PFSK-1 (cell line): Measurements from ENCODE around the gene TTBK1. TPM values are rescaled to one million over a fixed set of nuclear protein-coding genes. Genes with fewer than 3 reads are reported as not detected.

ENCODE experiments used
- FOXP2 ChIP-seq: optimal IDR thresholded peaks from 2 replicates; pipeline ENCODE3; 2011; ENCODE audit warnings: borderline replicate concordance, control low read depth, inconsistent platforms; ENCODE audit not compliant: insufficient read depth; ENCODE audit errors: extremely low read length, extremely low read depth
- POLR2AphosphoS5 ChIP-seq: IDR thresholded peaks from 2 replicates; pipeline ENCODE4 v1.6.1; 2012; ENCODE audit warnings: low read depth, mild to moderate bottlenecking, control low read depth, low read length, moderate library complexity
- REST ChIP-seq, 2 experiments: IDR thresholded peaks; 2 replicates each; pipeline versions ENCODE4 v1.6.1 to v1.8.0; 2011 to 2012; ENCODE audit warnings: low read depth in 2 of 2, low read length in 2 of 2, control low read depth in 1 of 2, inconsistent platforms in 1 of 2, mild to moderate bottlenecking in 1 of 2, moderate library complexity in 1 of 2; ENCODE audit not compliant: insufficient read depth in 1 of 2
- SIN3A ChIP-seq: IDR thresholded peaks from 2 replicates; pipeline ENCODE4 v1.6.1; 2012; ENCODE audit warnings: mild to moderate bottlenecking, low read length, moderate library complexity, borderline replicate concordance; ENCODE audit not compliant: insufficient read depth
- TAF1 ChIP-seq: IDR thresholded peaks from 2 replicates; pipeline ENCODE4 v1.6.1; 2012; ENCODE audit warnings: low read length, control low read depth, borderline replicate concordance; ENCODE audit not compliant: insufficient read depth
- polyA plus RNA-seq: library from polyadenylated mRNA; unstranded; fragments of >200 nt; gene quantifications from one replicate; pipeline ENCODE4 v1.2.1, GENCODE V29; 2012; ENCODE audit warnings: low read depth, missing spikeins; ENCODE audit not compliant: insufficient read length

The TTBK1 gene
- polyA plus RNA-seq = not detected

- no peak for TF ChIP-seq POLR2AphosphoS5
- TF ChIP-seq REST (IDR thresholded peaks at IDR 0.05; ENCODE audit: insufficient read depth in 1 of 2, low read depth in 2 of 2, low read length in 2 of 2) = no peak
- no peak for TF ChIP-seq SIN3A
- TF ChIP-seq TAF1 = no peak
- no peak for TF ChIP-seq FOXP2
Observed at GRCh38 chr6:43242908-43243663, at the start of gene TTBK1. Gene TTBK1 (plus strand): TSS chr6:43243481. CDS start chr6:43246661, 3,180 bp downstream.

- no peak for TF ChIP-seq REST (IDR thresholded peaks at IDR 0.05; ENCODE audit: insufficient read depth in 1 of 2, low read depth in 2 of 2, low read length in 2 of 2)
- no peak for TF ChIP-seq FOXP2
- TF ChIP-seq SIN3A = no peak
- no peak for TF ChIP-seq TAF1
- TF ChIP-seq POLR2AphosphoS5 = no peak
Observed at GRCh38 chr6:43193929-43194328, 49.4 kb upstream of the TTBK1 start.

- TF ChIP-seq REST (IDR thresholded peaks at IDR 0.05; ENCODE audit: insufficient read depth in 1 of 2, low read depth in 2 of 2, low read length in 2 of 2) (no peak), POLR2AphosphoS5 (no peak), TAF1 (no peak), SIN3A (no peak), FOXP2 (no peak)
Observed at GRCh38 chr6:43196337-43196736, 46.9 kb upstream of the TTBK1 start.

- TF ChIP-seq SIN3A (no peak), POLR2AphosphoS5 (no peak), REST (IDR thresholded peaks at IDR 0.05; ENCODE audit: insufficient read depth in 1 of 2, low read depth in 2 of 2, low read length in 2 of 2) (no peak), TAF1 (no peak), FOXP2 (no peak)
Observed at GRCh38 chr6:43199912-43200311, 43.4 kb upstream of the TTBK1 start.
